ENCODE results near the gene LITAF. TPM values are rescaled to one million over a fixed set of nuclear protein-coding genes. Genes with fewer than 3 reads are reported as not detected.

Gene LITAF
- total RNA-seq, 4 donors from 2014 or later = 101 to 136 (median 112) TPM

GRCh38 chr16:11570258-11570657 is 16.5 kb downstream of the LITAF start:
- TF ChIP-seq CTCF (IDR thresholded peaks at IDR 0.05) = no peak
- TF ChIP-seq POLR2A (IDR thresholded peaks at IDR 0.05) = no peak
- no peaks in the 10 kb centered on the region for H3K36me3 ChIP-seq
- no peaks in the 10 kb centered on the region for H3K9me3 ChIP-seq
- peaks cover 0 to 16% of the 10 kb centered on the region in 2 donors for H3K4me1 ChIP-seq
- no peak overlapping the region for H3K27ac ChIP-seq
- no peak overlapping the region for H3K4me3 ChIP-seq (replicated peaks in 1 of 3)
- no peaks in the 10 kb centered on the region for H3K27me3 ChIP-seq
- DNase-seq = no peak
- intact Hi-C loops (cut with DNase I) = no loop called here
- WGBS, 2 donors = 92% methylated on average over 5 to 6 of the region's 6 CpGs

GRCh38 chr16:11566398-11566797 is 20.3 kb downstream of the LITAF start:
- intact Hi-C loops (cut with DNase I) = no loop called here
- H3K4me1 ChIP-seq = peaks cover 10 to 23% of the 10 kb centered on the region in 2 donors
- 92 to 97% methylated on average over 9 of the region's 9 CpGs for WGBS, 2 donors
- H3K9me3 ChIP-seq = no peaks in the 10 kb centered on the region
- TF ChIP-seq CTCF (IDR thresholded peaks at IDR 0.05) (no peak), POLR2A (IDR thresholded peaks at IDR 0.05) (no peak)
- H3K4me3 ChIP-seq (replicated peaks in 1 of 3) = no peak overlapping the region
- H3K36me3 ChIP-seq = no peaks in the 10 kb centered on the region
- no peaks in the 10 kb centered on the region for H3K27me3 ChIP-seq
- no peak for DNase-seq
- H3K27ac ChIP-seq = no peak overlapping the region

- no peak for DNase-seq
- H3K9me3 ChIP-seq = no peaks in the 10 kb centered on the region
- intact Hi-C loops (cut with DNase I) = no loop called here
- H3K4me1 ChIP-seq = peaks cover 10 to 16% of the 10 kb centered on the region in 2 donors
- no peaks in the 10 kb centered on the region for H3K36me3 ChIP-seq
- H3K27ac ChIP-seq = no peak overlapping the region
- H3K27me3 ChIP-seq = no peaks in the 10 kb centered on the region
- no peak for TF ChIP-seq POLR2A (IDR thresholded peaks at IDR 0.05)
- no peak for TF ChIP-seq CTCF (IDR thresholded peaks at IDR 0.05)
- 98 to 100% methylated on average over 11 of the region's 11 CpGs for WGBS, 2 donors
- H3K4me3 ChIP-seq (replicated peaks in 1 of 3) = no peak overlapping the region
These were observed 21.1 kb downstream of the LITAF start for GRCh38 chr16:11565665-11566064.

GRCh38 chr16:11564046-11564926 is 22.4 kb downstream of the LITAF start:
- Histone ChIP-seq H3K27ac (peak overlapping the region in 1 of 3 donors; percentile 66), H3K4me1 (peaks cover 10 to 15% of the 10 kb centered on the region in 2 donors), H3K27me3 (no peaks in the 10 kb centered on the region), H3K9me3 (no peaks in the 10 kb centered on the region), H3K36me3 (no peaks in the 10 kb centered on the region), H3K4me3 (replicated peaks in 1 of 3) (no peak overlapping the region)
- 94% methylated on average over 24 of the region's 24 CpGs for WGBS, 2 donors
- TF ChIP-seq POLR2A (IDR thresholded peaks at IDR 0.05) (no peak), CTCF (IDR thresholded peaks at IDR 0.05) (no peak)
- DNase-seq = no peak
- intact Hi-C loops (cut with DNase I) = no loop called here

- no peak for TF ChIP-seq CTCF (IDR thresholded peaks at IDR 0.05)
- no peak for TF ChIP-seq POLR2A (IDR thresholded peaks at IDR 0.05)
- intact Hi-C loops (cut with DNase I) = no loop called here
- H3K4me3 ChIP-seq (replicated peaks in 1 of 3) = no peak overlapping the region
- no peaks in the 10 kb centered on the region for H3K9me3 ChIP-seq
- no peaks in the 10 kb centered on the region for H3K36me3 ChIP-seq
- 56 to 58% methylated on average over 6 of the region's 6 CpGs for WGBS, 2 donors
- no peak for DNase-seq
- H3K4me1 ChIP-seq = peaks cover 10 to 15% of the 10 kb centered on the region in 2 donors
- H3K27me3 ChIP-seq = no peaks in the 10 kb centered on the region
- peak overlapping the region; percentile 22 to 66 (median 29) for H3K27ac ChIP-seq
These were observed 23.2 kb downstream of the LITAF start for GRCh38 chr16:11563493-11564040.
